Panc1 (cell line): Measurements from ENCODE around the gene ATG9A. TPM values are rescaled to one million over a fixed set of nuclear protein-coding genes. Genes with fewer than 3 reads are reported as not detected.

Experiments used
- ATAC-seq: fragments of 200-7000 bp; cut with Tn5 transposase; 2 replicates; pipeline ENCODE4 v1.9.1; 2020; ENCODE audit warnings: mild to moderate bottlenecking, moderate library complexity
- BruUV-seq: library from RNA; stranded (reverse); fragments of 400-500 nt; replicated peaks from 2 replicates; lab custom pipeline; 2021; lab: Mats Ljungman, UMichigan
- CTCF ChIA-PET: fragments of 300-600 bp; sonication (Branson Sonifier 250); formaldehyde crosslinking; loops from one replicate; lab custom pipeline; 2022; ENCODE audit warnings: antibody characterized with exemption; lab: Charles Lee
- POLR2A ChIA-PET: fragments of 300-600 bp; sonication (Branson Sonifier 250); formaldehyde crosslinking; loops from one replicate; lab custom pipeline; 2022; ENCODE audit warnings: antibody characterized with exemption; lab: Charles Lee
- DNase-seq: peaks from one replicate; pipeline ENCODE4 v3.0.0-alpha.2; 2010; ENCODE audit warnings: low read depth, low spot score
- H3K27ac ChIP-seq: 2 replicates; pipeline ENCODE4 v1.5.1; 2011; ENCODE audit warnings: mild to moderate bottlenecking, low read length, inconsistent platforms
- H3K27me3 ChIP-seq: fragments of 200-500 bp; sonication (Bioruptor generic); 2 replicates; pipeline ENCODE4 v1.6.0; 2014; ENCODE audit warnings: low read length, inconsistent platforms; ENCODE audit not compliant: control insufficient read depth, insufficient read depth
- H3K36me3 ChIP-seq: fragments of 200-500 bp; sonication (Bioruptor generic); 2 replicates; pipeline ENCODE4 v1.5.1; 2014; ENCODE audit warnings: inconsistent platforms, mild to moderate bottlenecking, low read length, moderate library complexity; ENCODE audit not compliant: control insufficient read depth, insufficient read depth
- H3K4me1 ChIP-seq: 2 replicates; pipeline ENCODE4 v1.5.1; 2011; ENCODE audit warnings: inconsistent platforms, mild to moderate bottlenecking, low read length, moderate library complexity; ENCODE audit not compliant: control insufficient read depth, insufficient read depth
- H3K4me3 ChIP-seq, 2 experiments: 2 replicates each; pipeline ENCODE4 v1.5.1; 2011 to 2012; ENCODE audit warnings: low read depth in 2 of 2, low read length in 2 of 2, mild to moderate bottlenecking in 2 of 2, inconsistent platforms in 1 of 2, moderate library complexity in 1 of 2
- H3K9me3 ChIP-seq: fragments of 200-500 bp; sonication (Bioruptor generic); 2 replicates; pipeline ENCODE4 v1.5.1; 2014; ENCODE audit warnings: low read depth, mild to moderate bottlenecking, inconsistent platforms, low read length, moderate library complexity; ENCODE audit not compliant: control insufficient read depth, insufficient read depth
- POLR2AphosphoS5 ChIP-seq: IDR thresholded peaks from 2 replicates; pipeline ENCODE4 v1.6.1; 2012; ENCODE audit warnings: mild to moderate bottlenecking, low read depth, low read length, moderate library complexity
- SIN3A ChIP-seq: IDR thresholded peaks from 2 replicates; pipeline ENCODE4 v1.6.1; 2012; ENCODE audit warnings: low read depth, mild to moderate bottlenecking, low read length, moderate library complexity, borderline replicate concordance; ENCODE audit not compliant: insufficient read depth
- TCF7L2 ChIP-seq: IDR thresholded peaks from 2 replicates; pipeline ENCODE4 v1.6.1; 2011; ENCODE audit warnings: mild to moderate bottlenecking, low read depth, low read length, inconsistent platforms
- in situ Hi-C: cut with HindIII; loops from 2 replicates; pipeline ENCODE4 v1.10.0; 2016; ENCODE audit warnings: low sequenced_read_pairs, low pct_unique_long_range_greater_than_20kb
- intact Hi-C: fragments of 100-400 bp; cut with micrococcal nuclease; formaldehyde crosslinking; loops from one replicate; pipeline ENCODE4 v1.10.0; 2022; ENCODE audit not compliant: unreplicated experiment
- total RNA-seq: library from RNA; stranded (reverse); gene quantifications from one replicate; pipeline ENCODE4 v1.2.1, GENCODE V29; 2021; ENCODE audit not compliant: unreplicated experiment
- TF ChIP-seq, protein P1 (sequence below): fragments of 450-650 bp; IDR thresholded peaks from 2 replicates; pipeline ENCODE4 v1.5.1; 2017; ENCODE audit warnings: mild to moderate bottlenecking
- TF ChIP-seq, protein P2 (sequence below), 2 experiments: IDR thresholded peaks; 2 replicates each; pipeline ENCODE4 v1.6.1; 2011 to 2012; ENCODE audit warnings: low read depth in 2 of 2, control low read depth in 1 of 2, low read length in 1 of 2, mild to moderate bottlenecking in 1 of 2, moderate library complexity in 1 of 2; ENCODE audit not compliant: insufficient read depth in 1 of 2

The ATG9A gene
- total RNA-seq, 1 experiment from 2014 or later: 75.1 TPM

GRCh38 chr2:219218732-219219701, 10.4 kb downstream of the ATG9A start, which contains the start of gene ABCB6:
Gene ABCB6 (minus strand): TSS chr2:219218958. CDS start chr2:219218673, 285 bp downstream.
- in situ Hi-C loops (no loop called here), intact Hi-C loops (loop anchor here (10.0 kb wide), 1 partner anchor 54 kb away; the partner anchor contains the start of gene NHEJ1)
- Histone ChIP-seq H3K27ac (peak within 1 kb of the TSS; percentile 77), H3K4me1 (peaks cover 10% of the 10 kb centered on the region), H3K9me3 (no peaks in the 10 kb centered on the region), H3K36me3 (0 out of 2 replicates have a peak, but pooled peaks cover 2% of the 10 kb centered on the region), H3K4me3 (peak within 1 kb of the TSS; percentile 59 to 67), H3K27me3 (no peaks in the 10 kb centered on the region)
- peak; percentile 82 for TF ChIP-seq POLR2AphosphoS5
- TF ChIP-seq TCF7L2: no peak
- ATAC-seq (peak; percentile 83), DNase-seq (peak; percentile 52)
- POLR2A ChIA-PET: interaction anchor here (0.6 kb wide), 1 partner anchor 29 kb away, joined by 3 read pairs; no protein-coding TSS in a partner anchor
- no TSS peak for BruUV-seq
- CTCF ChIA-PET: no interaction called here

- in situ Hi-C loops: no loop called here
- no TSS peak for BruUV-seq
- CTCF ChIA-PET: interaction anchor here (0.8 kb wide), 1 partner anchor 31 kb away, joined by 6 read pairs; no protein-coding TSS in a partner anchor
These were observed 11.2 kb downstream of the ATG9A start for GRCh38 chr2:219218217-219218731.

More at GRCh38 chr2:219218217-219218731, 11.2 kb downstream of the ATG9A start:
- H3K4me1 ChIP-seq: peaks cover 10% of the 10 kb centered on the region
- TF ChIP-seq SIN3A: 0 out of 2 replicates have a peak, but pooled peaks have one; percentile 63
- TF ChIP-seq, protein P1, sequence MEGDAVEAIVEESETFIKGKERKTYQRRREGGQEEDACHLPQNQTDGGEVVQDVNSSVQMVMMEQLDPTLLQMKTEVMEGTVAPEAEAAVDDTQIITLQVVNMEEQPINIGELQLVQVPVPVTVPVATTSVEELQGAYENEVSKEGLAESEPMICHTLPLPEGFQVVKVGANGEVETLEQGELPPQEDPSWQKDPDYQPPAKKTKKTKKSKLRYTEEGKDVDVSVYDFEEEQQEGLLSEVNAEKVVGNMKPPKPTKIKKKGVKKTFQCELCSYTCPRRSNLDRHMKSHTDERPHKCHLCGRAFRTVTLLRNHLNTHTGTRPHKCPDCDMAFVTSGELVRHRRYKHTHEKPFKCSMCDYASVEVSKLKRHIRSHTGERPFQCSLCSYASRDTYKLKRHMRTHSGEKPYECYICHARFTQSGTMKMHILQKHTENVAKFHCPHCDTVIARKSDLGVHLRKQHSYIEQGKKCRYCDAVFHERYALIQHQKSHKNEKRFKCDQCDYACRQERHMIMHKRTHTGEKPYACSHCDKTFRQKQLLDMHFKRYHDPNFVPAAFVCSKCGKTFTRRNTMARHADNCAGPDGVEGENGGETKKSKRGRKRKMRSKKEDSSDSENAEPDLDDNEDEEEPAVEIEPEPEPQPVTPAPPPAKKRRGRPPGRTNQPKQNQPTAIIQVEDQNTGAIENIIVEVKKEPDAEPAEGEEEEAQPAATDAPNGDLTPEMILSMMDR: no peak
- no peak for TF ChIP-seq POLR2AphosphoS5
- TF ChIP-seq, protein P2, sequence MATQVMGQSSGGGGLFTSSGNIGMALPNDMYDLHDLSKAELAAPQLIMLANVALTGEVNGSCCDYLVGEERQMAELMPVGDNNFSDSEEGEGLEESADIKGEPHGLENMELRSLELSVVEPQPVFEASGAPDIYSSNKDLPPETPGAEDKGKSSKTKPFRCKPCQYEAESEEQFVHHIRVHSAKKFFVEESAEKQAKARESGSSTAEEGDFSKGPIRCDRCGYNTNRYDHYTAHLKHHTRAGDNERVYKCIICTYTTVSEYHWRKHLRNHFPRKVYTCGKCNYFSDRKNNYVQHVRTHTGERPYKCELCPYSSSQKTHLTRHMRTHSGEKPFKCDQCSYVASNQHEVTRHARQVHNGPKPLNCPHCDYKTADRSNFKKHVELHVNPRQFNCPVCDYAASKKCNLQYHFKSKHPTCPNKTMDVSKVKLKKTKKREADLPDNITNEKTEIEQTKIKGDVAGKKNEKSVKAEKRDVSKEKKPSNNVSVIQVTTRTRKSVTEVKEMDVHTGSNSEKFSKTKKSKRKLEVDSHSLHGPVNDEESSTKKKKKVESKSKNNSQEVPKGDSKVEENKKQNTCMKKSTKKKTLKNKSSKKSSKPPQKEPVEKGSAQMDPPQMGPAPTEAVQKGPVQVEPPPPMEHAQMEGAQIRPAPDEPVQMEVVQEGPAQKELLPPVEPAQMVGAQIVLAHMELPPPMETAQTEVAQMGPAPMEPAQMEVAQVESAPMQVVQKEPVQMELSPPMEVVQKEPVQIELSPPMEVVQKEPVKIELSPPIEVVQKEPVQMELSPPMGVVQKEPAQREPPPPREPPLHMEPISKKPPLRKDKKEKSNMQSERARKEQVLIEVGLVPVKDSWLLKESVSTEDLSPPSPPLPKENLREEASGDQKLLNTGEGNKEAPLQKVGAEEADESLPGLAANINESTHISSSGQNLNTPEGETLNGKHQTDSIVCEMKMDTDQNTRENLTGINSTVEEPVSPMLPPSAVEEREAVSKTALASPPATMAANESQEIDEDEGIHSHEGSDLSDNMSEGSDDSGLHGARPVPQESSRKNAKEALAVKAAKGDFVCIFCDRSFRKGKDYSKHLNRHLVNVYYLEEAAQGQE (IDR thresholded peaks at IDR 0.05; ENCODE audit: insufficient read depth in 1 of 2, low read depth in 2 of 2, low read length in 1 of 2): peak; percentile 89 to 91
- TF ChIP-seq TCF7L2: no peak
- ATAC-seq: peak; percentile 89
- POLR2A ChIA-PET: no interaction called here
- H3K9me3 ChIP-seq: no peaks in the 10 kb centered on the region
- no peaks in the 10 kb centered on the region for H3K27me3 ChIP-seq
- 0 out of 2 replicates have a peak, but pooled peaks cover 2% of the 10 kb centered on the region for H3K36me3 ChIP-seq
- H3K4me3 ChIP-seq: peak overlapping the region; percentile 59 to 67
- DNase-seq: no peak
- peak overlapping the region; percentile 77 for H3K27ac ChIP-seq
- intact Hi-C loops: loop anchor here (10.0 kb wide), 1 partner anchor 53 kb away; the partner anchor contains the start of gene NHEJ1
